Fibroblast of pulmonary artery (primary cell): Measurements from ENCODE around the gene EEF1E1.

ENCODE experiments used
- DNase-seq: peaks from one replicate; pipeline ENCODE4 v3.0.0-alpha.2; 2010; ENCODE audit warnings: low read depth
- H3K4me3 ChIP-seq: replicated peaks from 2 replicates; pipeline ENCODE4 v1.5.1; 2011; ENCODE audit warnings: low read depth, mild to moderate bottlenecking, control low read depth, low read length, moderate library complexity
- CTCF ChIP-seq: IDR thresholded peaks from 2 replicates; pipeline ENCODE4 v1.5.1; 2011; ENCODE audit warnings: mild to moderate bottlenecking, control low read depth, low read length, inconsistent platforms; ENCODE audit errors: missing control alignments

Gene EEF1E1

GRCh38 chr6:8131265-8131897, 29.0 kb upstream of the EEF1E1 start:
- H3K4me3 ChIP-seq, result no peak overlapping the region
- peak; percentile 77 for DNase-seq
- peak; percentile 63 for TF ChIP-seq CTCF

- no peak for TF ChIP-seq CTCF
- peak; percentile 46 for DNase-seq
- H3K4me3 ChIP-seq, result no peak overlapping the region
Observed at GRCh38 chr6:8130399-8130798, 28.1 kb upstream of the EEF1E1 start.

GRCh38 chr6:8123236-8123635, 20.9 kb upstream of the EEF1E1 start:
- TF ChIP-seq CTCF, result no peak
- no peak for DNase-seq
- H3K4me3 ChIP-seq, result no peak overlapping the region

GRCh38 chr6:8114956-8115355, 12.6 kb upstream of the EEF1E1 start:
- no peak overlapping the region for H3K4me3 ChIP-seq
- DNase-seq, result no peak
- TF ChIP-seq CTCF, result no peak

GRCh38 chr6:8113131-8113654, 10.8 kb upstream of the EEF1E1 start:
- peak; percentile 15 for DNase-seq
- TF ChIP-seq CTCF, result no peak
- H3K4me3 ChIP-seq, result no peak overlapping the region

GRCh38 chr6:8110725-8111124, 8.4 kb upstream of the EEF1E1 start:
- H3K4me3 ChIP-seq, result no peak overlapping the region
- TF ChIP-seq CTCF, result no peak
- DNase-seq, result no peak
